Naive thymus-derived CD4-positive, alpha-beta T cell (primary cell): Measurements from ENCODE around the gene RAB29. TPM values are rescaled to one million over a fixed set of nuclear protein-coding genes. Genes with fewer than 3 reads are reported as not detected.

ENCODE experiments used
- ATAC-seq: fragments of 150-1000 bp; cut with Tn5 transposase; 2 replicates; pipeline ENCODE4 v1.10.0; 2021; ENCODE audit warnings: mild to moderate bottlenecking, moderate library complexity
- CTCF ChIA-PET: fragments of 350-600 bp; sonication (Branson Sonifier 250); formaldehyde crosslinking; loops from one replicate; lab custom pipeline; 2021; ENCODE audit warnings: antibody characterized with exemption; lab: Charles Lee
- POLR2A ChIA-PET: fragments of 350-600 bp; sonication (Branson Sonifier 250); formaldehyde crosslinking; loops from one replicate; lab custom pipeline; 2021; ENCODE audit warnings: antibody characterized with exemption, inconsistent platforms; lab: Charles Lee
- DNase-seq, 9 donors: peaks; one replicate each; pipeline versions ENCODE4 v3.0.0 to v3.0.0-alpha.2; 2020 to 2022; ENCODE audit warnings: mixed read lengths in 1 of 9
- H3K27ac ChIP-seq: one replicate; pipeline ENCODE4 v1.7.0; 2013; ENCODE audit warnings: mild to moderate bottlenecking, low read depth, low read length, moderate library complexity
- H3K27me3 ChIP-seq, 2 donors: one replicate each; pipeline ENCODE4 v1.7.0; 2013; ENCODE audit warnings: low read length in 2 of 2, mild to moderate bottlenecking in 2 of 2, moderate library complexity in 2 of 2; ENCODE audit not compliant: control insufficient read depth in 2 of 2, insufficient read depth in 2 of 2
- H3K36me3 ChIP-seq, 3 experiments: 1 replicate in 2 of 3; 2 replicates in 1 of 3; pipeline ENCODE4 v1.7.0; 2013; ENCODE audit warnings: low read length in 3 of 3, mild to moderate bottlenecking in 3 of 3, moderate library complexity in 1 of 3; ENCODE audit not compliant: insufficient read depth in 3 of 3, control insufficient read depth in 2 of 3
- H3K4me1 ChIP-seq, 2 donors: one replicate each; pipeline ENCODE4 v1.7.0; 2013; ENCODE audit warnings: low read length in 2 of 2, mild to moderate bottlenecking in 2 of 2, moderate library complexity in 1 of 2; ENCODE audit not compliant: control insufficient read depth in 2 of 2, insufficient read depth in 2 of 2
- H3K4me3 ChIP-seq: 2 replicates; pipeline ENCODE4 v1.7.0; 2013; ENCODE audit warnings: mild to moderate bottlenecking, low read length
- H3K9me3 ChIP-seq, 3 experiments: 1 replicate in 2 of 3; 2 replicates in 1 of 3; pipeline ENCODE4 v1.7.0; 2013; ENCODE audit warnings: low read length in 3 of 3; ENCODE audit not compliant: control insufficient read depth in 2 of 3
- H3K27ac Mint-ChIP-seq, 9 donors: one replicate each; pipeline ENCODE4 v1.8.0; 2020 to 2022; ENCODE audit warnings: mixed read lengths in 9 of 9, mild to moderate bottlenecking in 8 of 9, moderate library complexity in 5 of 9, inconsistent platforms in 2 of 9
- H3K27me3 Mint-ChIP-seq, 5 donors: one replicate each; pipeline ENCODE4 v1.8.0; 2021 to 2022; ENCODE audit warnings: mixed read lengths in 5 of 5, mild to moderate bottlenecking in 1 of 5
- H3K36me3 Mint-ChIP-seq, 5 donors: one replicate each; pipeline ENCODE4 v1.8.0; 2020 to 2022; ENCODE audit warnings: mixed read lengths in 5 of 5, mild to moderate bottlenecking in 3 of 5, inconsistent platforms in 1 of 5
- H3K4me1 Mint-ChIP-seq, 7 donors: one replicate each; pipeline ENCODE4 v1.8.0; 2020 to 2022; ENCODE audit warnings: mixed read lengths in 7 of 7, mild to moderate bottlenecking in 3 of 7, inconsistent platforms in 1 of 7
- H3K4me3 Mint-ChIP-seq, 10 donors: one replicate each; pipeline ENCODE4 v1.8.0; 2020 to 2022; ENCODE audit warnings: mild to moderate bottlenecking in 10 of 10, mixed read lengths in 10 of 10, moderate library complexity in 6 of 10, inconsistent platforms in 2 of 10
- H3K9me3 Mint-ChIP-seq, 11 donors: one replicate each; pipeline ENCODE4 v1.8.0; 2020 to 2022; ENCODE audit warnings: mixed read lengths in 11 of 11, mild to moderate bottlenecking in 4 of 11, inconsistent platforms in 1 of 11, moderate library complexity in 1 of 11
- intact Hi-C, 2 donors: fragments of 100-400 bp; cut with micrococcal nuclease; formaldehyde crosslinking; loops; one replicate each; pipeline ENCODE4 v1.15.1; 2023
- polyA plus RNA-seq, 2 donors: library from polyadenylated mRNA; unstranded; fragments of 300-500 nt; fragmentation: Illumina TruSeq; gene quantifications; one replicate each; pipeline ENCODE4 v1.2.3, GENCODE V29; 2021
- total RNA-seq, 6 experiments: library from RNA in 5 of 6; stranded (reverse) in 5 of 6; gene quantifications; 1 replicate in 5 of 6; 2 replicates in 1 of 6; pipeline ENCODE4 v1.2.3 and lab custom pipeline; 2021 to 2026

Gene RAB29
- total and polyA plus RNA-seq, 7 experiments from 2014 or later = 23.9 to 76.6 (median 48.1) TPM

DNA sequence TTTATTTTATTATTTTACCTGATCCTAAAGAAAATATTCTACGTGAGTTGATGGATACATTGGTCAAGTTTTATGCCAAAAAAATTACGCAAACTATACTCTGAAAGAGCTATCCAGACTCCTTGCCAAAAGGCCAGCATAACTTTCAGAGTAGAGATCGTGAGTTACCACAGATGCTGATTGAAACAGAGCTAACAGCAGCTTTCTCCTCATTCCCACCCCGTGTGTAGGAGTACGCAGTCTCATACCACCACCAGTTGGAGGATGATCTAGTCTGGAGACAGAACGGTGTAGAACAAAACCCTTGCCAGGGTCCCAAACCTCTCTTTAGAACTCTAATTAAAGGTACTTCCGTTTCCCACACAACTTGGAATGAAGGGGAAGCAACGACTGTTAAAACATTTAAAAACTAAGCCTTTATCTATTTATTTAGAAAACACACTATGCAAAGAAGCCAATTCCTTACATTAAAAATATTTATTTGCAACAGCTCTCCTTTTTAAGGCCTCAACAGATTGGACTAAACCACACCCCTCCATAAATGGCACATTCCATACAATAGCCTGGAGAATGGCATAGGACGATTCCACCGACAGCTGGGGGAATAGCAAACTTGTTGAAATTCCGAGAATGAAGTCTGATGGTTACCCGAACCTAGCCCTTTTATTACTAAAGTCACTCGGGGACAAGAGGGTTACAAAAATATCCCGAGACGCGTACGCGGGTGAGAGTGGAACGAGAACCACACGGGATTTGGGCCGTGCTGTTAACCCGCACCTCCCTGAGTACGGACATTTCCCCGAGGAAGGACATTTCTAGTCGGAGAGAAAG, 26.7 kb downstream of the RAB29 start:
- Mint-ChIP-seq H3K27me3 (peaks cover 0 to 3% (median 0%) of the 10 kb centered on the region in 5 donors), H3K27ac (peak overlapping the region; percentile 91 to 98 (median 96)), H3K4me1 (peaks cover 29 to 63% (median 47%) of the 10 kb centered on the region in 7 donors), H3K36me3 (peaks cover 0 to 10% (median 4%) of the 10 kb centered on the region in 5 donors), H3K9me3 (peaks cover 0 to 4% (median 0%) of the 10 kb centered on the region in 11 donors), H3K4me3 (peak overlapping the region; percentile 83 to 99 (median 96))
- ChIA-PET POLR2A (interaction anchor here (0.7 to 4.0 kb wide), 19 partner anchors 8 to 1173 kb away, joined by 3 to 85 read pairs (median 4); partner anchors contain the start of genes ELK4, FCMR, PM20D1 and RAB29), CTCF (interaction anchor here (0.5 to 1.5 kb wide), 6 partner anchors 23 to 35 kb away, joined by 3 to 5 read pairs (median 4); partner anchors contain the start of gene RAB29)
- ATAC-seq (peak; percentile 14), DNase-seq (peak in 7 of 9 donors; percentile 10 to 36 (median 21))
- no peaks in the 10 kb centered on the region for H3K9me3 ChIP-seq
- H3K27ac ChIP-seq = peak overlapping the region; percentile 95
- H3K4me1 ChIP-seq = peaks cover 6 to 10% of the 10 kb centered on the region in 2 donors
- H3K4me3 ChIP-seq = peak overlapping the region; percentile 81
- no peaks in the 10 kb centered on the region for H3K27me3 ChIP-seq
- peaks cover 0 to 6% (median 0%) of the 10 kb centered on the region in 3 experiments for H3K36me3 ChIP-seq
- intact Hi-C loops = loop anchor here (1.0 to 10.0 kb wide), 12 partner anchors 7 to 1336 kb away; partner anchors contain the start of genes DSTYK (in 1 of the 2), ELK4 (in 1 of the 2), PPP1R15B (in 1 of the 2) and SLC41A1 (in 1 of the 2)

DNA sequence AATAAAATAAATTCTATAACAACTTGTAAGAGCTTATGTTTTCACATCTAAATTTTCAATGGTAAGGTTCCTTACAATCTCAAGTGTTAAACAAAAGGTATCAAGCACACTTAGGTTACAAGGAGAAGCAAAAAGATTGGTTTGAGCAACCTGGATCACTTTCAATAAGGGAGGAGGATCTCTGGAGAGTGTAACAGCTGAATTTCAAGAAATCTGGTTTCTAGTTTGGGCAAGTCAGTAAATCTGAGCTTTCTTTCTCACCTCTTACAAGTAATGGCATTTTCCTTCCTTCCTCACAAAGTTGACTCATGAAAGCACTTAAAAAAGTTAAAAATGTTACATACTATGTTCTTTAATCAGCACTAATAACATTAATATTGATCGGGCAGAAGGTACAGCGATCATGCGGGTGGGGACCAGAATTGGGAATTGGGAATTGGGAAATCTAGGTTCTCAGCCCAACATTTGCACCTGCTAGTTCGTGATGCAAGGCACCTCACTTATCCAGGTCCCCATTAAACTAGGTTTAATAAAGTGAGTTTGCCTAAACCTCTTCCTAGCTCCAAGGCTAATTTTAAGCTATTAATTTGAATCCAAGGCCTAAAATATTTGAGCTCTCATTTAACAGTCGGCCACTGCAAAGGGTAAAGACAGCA, 28.4 kb downstream of the RAB29 start:
- H3K4me3 Mint-ChIP-seq = peak overlapping the region; percentile 2 to 99 (median 53)
- POLR2A ChIA-PET = interaction anchor here (0.7 to 1.5 kb wide), 5 partner anchors 8 to 118 kb away, joined by 3 to 8 read pairs (median 5); no protein-coding TSS in a partner anchor

GRCh38 chr1:205744403-205744802, 30.9 kb downstream of the RAB29 start:
- Mint-ChIP-seq H3K4me1 (peaks cover 41 to 79% (median 65%) of the 10 kb centered on the region in 7 donors), H3K27ac (peak overlapping the region in 1 of 9 donors; percentile 34), H3K36me3 (peaks cover 0 to 11% (median 0%) of the 10 kb centered on the region in 5 donors), H3K4me3 (peak overlapping the region in 2 of 10 donors; percentile 7 to 15), H3K27me3 (no peaks in the 10 kb centered on the region), H3K9me3 (no peaks in the 10 kb centered on the region)
- DNase-seq (no peak), ATAC-seq (no peak)
- H3K36me3 ChIP-seq = peaks cover 0 to 3% (median 0%) of the 10 kb centered on the region in 3 experiments
- H3K4me3 ChIP-seq = no peak overlapping the region
- ChIA-PET CTCF (no interaction called here), POLR2A (interaction anchor here (0.7 to 2.0 kb wide), 4 partner anchors 10 to 143 kb away, joined by 3 to 15 read pairs (median 4); partner anchors contain the start of gene RAB29)
- no peaks in the 10 kb centered on the region for H3K9me3 ChIP-seq
- H3K27ac ChIP-seq = no peak overlapping the region
- intact Hi-C loops = loop anchor here in 1 of 2 donors (10.0 kb wide), 1 partner anchor 460 kb away; no protein-coding TSS in a partner anchor
- peaks cover 3 to 10% of the 10 kb centered on the region in 2 donors for H3K4me1 ChIP-seq
- H3K27me3 ChIP-seq = no peaks in the 10 kb centered on the region

More for the DNA sequence above, 28.4 kb downstream of the RAB29 start:
- Histone ChIP-seq H3K4me3 (no peak overlapping the region), H3K36me3 (peaks cover 0 to 6% (median 0%) of the 10 kb centered on the region in 3 experiments), H3K9me3 (no peaks in the 10 kb centered on the region), H3K4me1 (peaks cover 6 to 10% of the 10 kb centered on the region in 2 donors), H3K27me3 (no peaks in the 10 kb centered on the region), H3K27ac (no peak overlapping the region)
- DNase-seq (no peak), ATAC-seq (no peak)
- peaks cover 35 to 77% (median 61%) of the 10 kb centered on the region in 7 donors for H3K4me1 Mint-ChIP-seq
- H3K9me3 Mint-ChIP-seq = peaks cover 0 to 4% (median 0%) of the 10 kb centered on the region in 11 donors
- CTCF ChIA-PET = interaction anchor here (0.6 to 1.5 kb wide), 4 partner anchors 25 to 1082 kb away, joined by 3 to 4 read pairs (median 3); no protein-coding TSS in a partner anchor
- H3K36me3 Mint-ChIP-seq = peaks cover 0 to 12% (median 4%) of the 10 kb centered on the region in 5 donors
- intact Hi-C loops = loop anchor here (5.0 to 10.0 kb wide), 3 partner anchors 65 to 1335 kb away; partner anchors contain the start of genes PPP1R15B (in 1 of the 2) and SLC41A1 (in 1 of the 2)
- peaks cover 0 to 3% (median 0%) of the 10 kb centered on the region in 5 donors for H3K27me3 Mint-ChIP-seq
- peak overlapping the region in 5 of 9 donors; percentile 11 to 97 (median 62) for H3K27ac Mint-ChIP-seq

GRCh38 chr1:205743977-205744376, 31.3 kb downstream of the RAB29 start:
- Histone ChIP-seq H3K27me3 (no peaks in the 10 kb centered on the region), H3K27ac (no peak overlapping the region), H3K4me1 (peaks cover 3 to 10% of the 10 kb centered on the region in 2 donors), H3K9me3 (no peaks in the 10 kb centered on the region), H3K4me3 (no peak overlapping the region), H3K36me3 (peaks cover 0 to under 1% (median 0%) of the 10 kb centered on the region in 3 experiments)
- Mint-ChIP-seq H3K36me3 (peaks cover 0 to 11% (median 0%) of the 10 kb centered on the region in 5 donors), H3K4me1 (peaks cover 41 to 83% (median 69%) of the 10 kb centered on the region in 7 donors), H3K27ac (peak overlapping the region in 3 of 9 donors; percentile 6 to 64 (median 34)), H3K9me3 (no peaks in the 10 kb centered on the region), H3K4me3 (peak overlapping the region in 2 of 10 donors; percentile 7 to 15), H3K27me3 (no peaks in the 10 kb centered on the region)
- ChIA-PET CTCF (no interaction called here), POLR2A (interaction anchor here (0.7 to 2.0 kb wide), 3 partner anchors 11 to 142 kb away, joined by 3 to 15 read pairs (median 4); partner anchors contain the start of gene RAB29)
- ATAC-seq (no peak), DNase-seq (no peak)
- intact Hi-C loops = loop anchor here in 1 of 2 donors (10.0 kb wide), 1 partner anchor 459 kb away; no protein-coding TSS in a partner anchor

DNA sequence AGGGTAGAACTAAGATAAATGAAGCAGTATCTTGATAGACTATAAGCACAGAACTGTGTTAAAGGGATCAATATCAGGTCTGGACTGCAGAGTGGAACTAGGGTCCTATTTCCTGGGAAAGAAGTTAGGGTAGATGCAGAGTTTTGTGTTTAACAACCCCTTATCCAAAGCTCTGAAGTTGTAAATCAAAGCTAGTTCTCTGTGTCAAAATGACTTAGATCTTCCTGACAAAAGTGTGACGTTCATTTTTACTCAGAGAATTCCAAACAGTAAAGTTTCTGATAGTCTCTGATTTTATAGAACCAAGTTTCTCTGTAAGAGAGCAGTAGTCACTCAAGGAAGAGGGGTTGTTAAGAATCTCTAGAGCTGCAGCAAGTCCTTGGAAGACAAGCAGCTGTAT, 33.6 kb downstream of the RAB29 start:
- H3K4me3 Mint-ChIP-seq = no peak overlapping the region

More for the DNA sequence above, 33.6 kb downstream of the RAB29 start:
- Histone ChIP-seq H3K9me3 (no peaks in the 10 kb centered on the region), H3K36me3 (no peaks in the 10 kb centered on the region), H3K27me3 (no peaks in the 10 kb centered on the region), H3K27ac (no peak overlapping the region), H3K4me3 (no peak overlapping the region), H3K4me1 (peaks cover 0 to 3% of the 10 kb centered on the region in 2 donors)
- no peak for DNase-seq
- ChIA-PET POLR2A (interaction anchor here (0.9 kb wide), 1 partner anchor 34 kb away, joined by 4 read pairs; the partner anchor contains the start of gene RAB29), CTCF (interaction anchor here (1.2 kb wide), 1 partner anchor 31 kb away, joined by 6 read pairs; no protein-coding TSS in a partner anchor)
- intact Hi-C loops = loop anchor here in 1 of 2 donors (1.0 to 10.0 kb wide), 2 partner anchors 8 to 457 kb away; no protein-coding TSS in a partner anchor
- Mint-ChIP-seq H3K9me3 (no peaks in the 10 kb centered on the region), H3K27ac (peak overlapping the region in 4 of 9 donors; percentile 2 to 19 (median 10)), H3K27me3 (no peaks in the 10 kb centered on the region), H3K36me3 (peaks cover 0 to 5% (median 0%) of the 10 kb centered on the region in 5 donors), H3K4me1 (peaks cover 27 to 73% (median 57%) of the 10 kb centered on the region in 7 donors)
- ATAC-seq = no peak
